Measurements from ENCODE around the gene ABHD14A.
"Not testable (repeated sequence)": the region's sequence is repeated elsewhere in the genome, so short reads cannot be mapped to it uniquely, and the experiment has no call there.

Gene ABHD14A

DNA sequence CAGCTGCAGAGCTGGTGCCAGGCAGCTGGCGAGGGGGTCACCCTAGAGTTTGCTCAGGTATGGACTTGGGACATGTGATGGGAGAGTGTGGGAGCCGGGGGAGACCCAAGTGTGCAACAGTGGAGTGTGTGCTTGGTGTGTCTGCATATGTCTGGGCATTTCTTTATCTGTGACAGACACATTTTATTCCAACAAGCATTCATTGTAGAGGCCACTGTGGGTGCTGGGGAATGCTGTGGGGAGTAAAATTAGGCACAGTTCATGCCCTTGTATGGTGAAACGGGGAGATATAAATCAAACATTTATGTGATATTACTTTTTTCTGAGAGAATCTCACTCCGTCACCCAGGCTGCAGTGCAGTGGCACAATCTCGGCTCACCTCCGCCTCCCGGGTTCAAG lies 12.7 kb downstream of the ABHD14A start:
- H3K4me3 Mint-ChIP-seq: peak overlapping the region in 1 of 3 experiments; percentile 17

GRCh38 chr3:51988286-51989146 lies 13.7 kb downstream of the ABHD14A start:
- Mint-ChIP-seq H3K4me3 (no peak overlapping the region), H3K27me3 (ENCODE audit: low read depth) (no peaks in the 10 kb centered on the region), H3K27ac (peak overlapping the region; percentile 8 to 46 (median 33)), H3K9me3 (no peaks in the 10 kb centered on the region), H3K36me3 (ENCODE audit: low read depth) (peaks cover 24% of the 10 kb centered on the region), H3K4me1 (peaks cover 9% of the 10 kb centered on the region)
- no peak for TF ChIP-seq CTCF (IDR thresholded peaks at IDR 0.05; ENCODE audit: unreplicated experiment in 3 of 3)

More for the DNA sequence above, 12.7 kb downstream of the ABHD14A start:
- H3K9me3 Mint-ChIP-seq: no peaks in the 10 kb centered on the region
- peaks cover 15% of the 10 kb centered on the region for H3K36me3 Mint-ChIP-seq (ENCODE audit: low read depth)
- H3K27me3 Mint-ChIP-seq (ENCODE audit: low read depth): no peaks in the 10 kb centered on the region
- H3K27ac Mint-ChIP-seq: no peak overlapping the region
- peaks cover 13% of the 10 kb centered on the region for H3K4me1 Mint-ChIP-seq
- TF ChIP-seq CTCF (IDR thresholded peaks at IDR 0.05; ENCODE audit: unreplicated experiment in 3 of 3): no peak

DNA sequence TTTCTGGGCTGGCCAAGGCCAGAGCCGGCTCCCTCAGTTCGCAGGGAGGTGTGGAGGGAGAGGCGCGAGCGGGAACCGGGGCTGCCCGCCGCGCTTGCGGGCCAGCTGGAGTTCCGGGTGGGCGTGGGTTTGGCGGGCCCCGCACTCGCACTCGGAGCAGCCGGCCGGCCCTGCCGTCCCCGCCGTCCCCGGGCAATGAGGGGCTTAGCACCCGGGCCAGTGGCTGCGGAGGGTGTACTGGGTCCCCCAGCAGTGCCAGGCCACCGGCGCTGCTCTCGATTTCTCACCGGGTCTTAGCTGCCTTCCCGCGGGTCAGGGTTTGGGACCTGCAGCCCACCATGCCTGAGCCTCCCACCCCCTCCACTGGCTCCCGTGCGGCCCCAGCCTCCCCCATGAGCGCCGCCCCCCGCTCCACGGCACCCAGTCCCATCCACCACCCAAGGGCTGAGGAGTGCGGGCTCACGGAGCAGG lies 15.7 kb downstream of the ABHD14A start:
- H3K36me3 Mint-ChIP-seq (ENCODE audit: low read depth): peaks cover 41% of the 10 kb centered on the region
- not testable (repeated sequence) for H3K27me3 Mint-ChIP-seq (ENCODE audit: low read depth); H3K27ac Mint-ChIP-seq; H3K9me3 Mint-ChIP-seq; H3K4me3 Mint-ChIP-seq
- peaks cover 16% of the 10 kb centered on the region for H3K4me1 Mint-ChIP-seq

GRCh38 chr3:51992017-51992682 lies 17.3 kb downstream of the ABHD14A start:
- Mint-ChIP-seq H3K4me1 (peaks cover 26% of the 10 kb centered on the region), H3K27me3 (ENCODE audit: low read depth) (no peaks in the 10 kb centered on the region), H3K4me3 (peak overlapping the region in 2 of 3 experiments; percentile 28 to 40), H3K9me3 (no peaks in the 10 kb centered on the region), H3K27ac (peak overlapping the region in 1 of 3 experiments; percentile 37), H3K36me3 (ENCODE audit: low read depth) (peaks cover 43% of the 10 kb centered on the region)
- TF ChIP-seq CTCF (IDR thresholded peaks at IDR 0.05; ENCODE audit: unreplicated experiment in 3 of 3): no peak

DNA sequence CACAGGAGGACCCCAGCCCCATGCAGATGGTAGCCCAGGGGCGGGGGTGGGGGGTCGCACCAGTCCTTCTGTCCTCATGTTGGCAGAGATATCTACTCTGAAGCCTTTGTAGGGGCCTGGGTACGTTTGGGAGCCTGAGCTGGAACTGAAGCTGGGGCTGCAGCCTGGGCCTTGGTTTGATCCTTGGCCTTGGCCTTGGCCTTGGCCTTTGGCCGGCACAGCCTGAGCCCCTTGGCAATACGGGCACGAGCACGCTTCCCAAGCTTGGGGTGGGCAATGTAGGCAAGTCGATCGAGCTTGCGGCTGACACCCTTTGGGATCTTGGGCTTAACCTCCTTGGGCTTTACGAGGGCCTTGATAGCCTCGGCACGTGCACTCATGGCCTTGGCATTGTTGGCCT lies 18.8 kb downstream of the ABHD14A start:
- not testable (repeated sequence) for H3K27ac Mint-ChIP-seq; H3K27me3 Mint-ChIP-seq (ENCODE audit: low read depth); H3K9me3 Mint-ChIP-seq
- Mint-ChIP-seq H3K36me3 (ENCODE audit: low read depth) (peaks cover 43% of the 10 kb centered on the region), H3K4me3 (peak overlapping the region; percentile 99 to 100 (median 100)), H3K4me1 (peaks cover 33% of the 10 kb centered on the region)

- peaks cover 33% of the 10 kb centered on the region for H3K4me1 Mint-ChIP-seq
- no peaks in the 10 kb centered on the region for H3K27me3 Mint-ChIP-seq (ENCODE audit: low read depth)
- TF ChIP-seq CTCF (IDR thresholded peaks at IDR 0.05; ENCODE audit: unreplicated experiment in 3 of 3): no peak
Measured at GRCh38 chr3:51994530-51994929, 19.7 kb downstream of the ABHD14A start.

More at GRCh38 chr3:51994530-51994929, 19.7 kb downstream of the ABHD14A start:
- Mint-ChIP-seq H3K27ac (peak overlapping the region; percentile 99 to 100 (median 99)), H3K36me3 (ENCODE audit: low read depth) (peaks cover 43% of the 10 kb centered on the region), H3K4me3 (peak overlapping the region; percentile 99 to 100 (median 100)), H3K9me3 (no peaks in the 10 kb centered on the region)
